K562 (cell line): Measurements from ENCODE around the gene ADORA2B. TPM values are rescaled to one million over a fixed set of nuclear protein-coding genes. Genes with fewer than 3 reads are reported as not detected.

ENCODE experiments used
- FOSL1 ChIP-seq: fragments of 200-800 bp; sonication (Bioruptor generic); conservative IDR thresholded peaks from 2 replicates; pipeline ENCODE4 v1.6.1; 2016; ENCODE audit warnings: missing genetic modification characterization, missing compliant biosample characterization
- MLX ChIP-seq, 2 experiments: fragments of 450-650 bp in 1 of 2; sonication (generic) in 1 of 2; formaldehyde crosslinking; conservative IDR thresholded peaks; 2 replicates each; pipeline versions ENCODE4 v1.4.0 to v1.8.1; 2020 to 2022; ENCODE audit warnings: mild to moderate bottlenecking in 1 of 2, missing genetic modification reagents in 1 of 2
- PKNOX1 ChIP-seq: fragments of 450-650 bp; IDR thresholded peaks from 2 replicates; pipeline ENCODE4 v1.6.1; 2016
- PREB ChIP-seq: sonication (generic); formaldehyde crosslinking; IDR thresholded peaks from 2 replicates; pipeline ENCODE4 v1.8.1; 2023; ENCODE audit warnings: mild to moderate bottlenecking, missing genetic modification reagents
- RBFOX2 ChIP-seq: fragments of 200-400 bp; formaldehyde crosslinking; IDR thresholded peaks from 2 replicates; pipeline ENCODE4 v1.6.1; 2017; ENCODE audit warnings: low read depth, mild to moderate bottlenecking, low read length, moderate library complexity
- RBM39 ChIP-seq: fragments of 200-400 bp; formaldehyde crosslinking; optimal IDR thresholded peaks from 2 replicates; pipeline ENCODE3; 2018; ENCODE audit warnings: low read depth, low read length
- SAP30 ChIP-seq: fragments of 200-600 bp; sonication (generic); IDR thresholded peaks from 2 replicates; pipeline ENCODE4 v1.6.1; 2012; ENCODE audit warnings: borderline replicate concordance, low read depth, mild to moderate bottlenecking, moderate library complexity, low read length, control low read depth, inconsistent platforms; ENCODE audit not compliant: insufficient read depth, poor library complexity, severe bottlenecking
- TFAM ChIP-seq: fragments of 250-450 bp; sonication (Bioruptor Pico); conservative IDR thresholded peaks from 2 replicates; pipeline ENCODE4 v1.5.0; 2021; ENCODE audit warnings: mild to moderate bottlenecking, moderate library complexity
- USF1 ChIP-seq: sonication (generic); formaldehyde crosslinking; IDR thresholded peaks from 2 replicates; pipeline ENCODE4 v1.9.0; 2022; ENCODE audit warnings: mild to moderate bottlenecking, missing genetic modification reagents
- VEZF1 ChIP-seq: fragments of 200-800 bp; sonication (Bioruptor generic); IDR thresholded peaks from 2 replicates; pipeline ENCODE4 v1.6.1; 2017; ENCODE audit warnings: missing genetic modification characterization, missing compliant biosample characterization
- ZBTB7A ChIP-seq: IDR thresholded peaks from 2 replicates; pipeline ENCODE4 v1.6.1; 2011; ENCODE audit warnings: low read depth, mild to moderate bottlenecking, low read length, moderate library complexity, borderline replicate concordance; ENCODE audit not compliant: control insufficient read depth
- ZHX1 ChIP-seq: fragments of 150-350 bp; conservative IDR thresholded peaks from 2 replicates; pipeline ENCODE4 v1.6.1; 2014; ENCODE audit warnings: low read length
- ZNF224 ChIP-seq: sonication (generic); formaldehyde crosslinking; IDR thresholded peaks from 2 replicates; pipeline ENCODE4 v1.8.0; 2022; ENCODE audit warnings: mild to moderate bottlenecking, missing genetic modification reagents
- ZNF780A ChIP-seq: fragments of 250-450 bp; sonication (Bioruptor Pico); IDR thresholded peaks from 2 replicates; pipeline ENCODE4 v1.5.0; 2021; ENCODE audit warnings: mild to moderate bottlenecking
- polyA plus RNA-seq, 8 experiments: library from polyadenylated mRNA; depleted of rRNA in 4 of 8; stranded (reverse) in 5 of 8; unstranded in 3 of 8; fragments of >200 nt; fragmentation: Nextera tagmentation in 2 of 8; fragmentation: Illumina TruSeq in 1 of 8; extraction: Ambion mirVana in 2 of 8; extraction: Trizol in 1 of 8; gene quantifications; 2 replicates each; pipeline versions ENCODE4 v1.2.1 to v1.2.3, GENCODE V29; 2011 to 2014; ENCODE audit warnings: inconsistent platforms in 1 of 8, missing spikeins in 1 of 8
- total RNA-seq, 7 experiments: library from RNA; depleted of rRNA in 6 of 7; stranded (reverse); fragments of >200 nt in 6 of 7; fragmentation: Illumina TruSeq in 2 of 7; extraction: Trizol in 2 of 7; gene quantifications; 2 replicates each; pipeline versions ENCODE4 v1.2.1 to v1.2.3, GENCODE V29; 2011 to 2021; ENCODE audit warnings: low replicate concordance in 1 of 7

Gene ADORA2B
- total and polyA plus RNA-seq, 9 of the 15 experiments (the other 6 are each of a cell fraction or from before 2014, with no cell fraction given), result 6.4 to 16.6 (median 10.5) TPM

GRCh38 chr17:15999974-16000827, 55.3 kb downstream of the ADORA2B start (continued):
- no peak for TF ChIP-seq PKNOX1
- 0 out of 2 replicates have a peak, but pooled peaks have one; percentile 23 for TF ChIP-seq FOSL1
- TF ChIP-seq SAP30, result no peak
- TF ChIP-seq ZHX1, result no peak
- peak; percentile 56; the same call in 1 of the 2 replicates for TF ChIP-seq RBFOX2
- TF ChIP-seq PREB, result no peak
- TF ChIP-seq ZNF224 (CRISPR knock-in tag), result no peak
- TF ChIP-seq RBM39, result no peak
- TF ChIP-seq USF1 (CRISPR knock-in tag), result no peak
- peak; percentile 28; the same call in 1 of the 2 replicates for TF ChIP-seq ZBTB7A
- 0 out of 2 replicates have a peak, but pooled peaks have one; percentile 8 for TF ChIP-seq VEZF1 (CRISPR knock-in tag)
- TF ChIP-seq TFAM (CRISPR knock-in tag), result no peak
- no peak for TF ChIP-seq ZNF780A (CRISPR knock-in tag)
- no peak for TF ChIP-seq MLX (CRISPR knock-in tag; conservative IDR thresholded peaks at IDR 0.05)
